Stimulated activated CD8-positive, alpha-beta memory T cell treated with anti-CD3 and anti-CD28 coated beads, Interleukin-12 subunit alpha, Interleukin-12 subunit beta, amount 100 ng/mL, for 24 hours (primary cell): Measurements from ENCODE around the gene NOP56.

Experiments
- DNase-seq: peaks from one replicate; pipeline ENCODE4 v3.0.0-alpha.2; 2020; ENCODE audit errors: extremely low read depth

Gene NOP56, protein sequence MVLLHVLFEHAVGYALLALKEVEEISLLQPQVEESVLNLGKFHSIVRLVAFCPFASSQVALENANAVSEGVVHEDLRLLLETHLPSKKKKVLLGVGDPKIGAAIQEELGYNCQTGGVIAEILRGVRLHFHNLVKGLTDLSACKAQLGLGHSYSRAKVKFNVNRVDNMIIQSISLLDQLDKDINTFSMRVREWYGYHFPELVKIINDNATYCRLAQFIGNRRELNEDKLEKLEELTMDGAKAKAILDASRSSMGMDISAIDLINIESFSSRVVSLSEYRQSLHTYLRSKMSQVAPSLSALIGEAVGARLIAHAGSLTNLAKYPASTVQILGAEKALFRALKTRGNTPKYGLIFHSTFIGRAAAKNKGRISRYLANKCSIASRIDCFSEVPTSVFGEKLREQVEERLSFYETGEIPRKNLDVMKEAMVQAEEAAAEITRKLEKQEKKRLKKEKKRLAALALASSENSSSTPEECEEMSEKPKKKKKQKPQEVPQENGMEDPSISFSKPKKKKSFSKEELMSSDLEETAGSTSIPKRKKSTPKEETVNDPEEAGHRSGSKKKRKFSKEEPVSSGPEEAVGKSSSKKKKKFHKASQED

GRCh38 chr20:2651772-2652723 lies at the start of gene NOP56:
Gene NOP56 (plus strand): TSS chr20:2652632. CDS start chr20:2652661, 29 bp downstream.
- peak; percentile 80 for DNase-seq

DNA sequence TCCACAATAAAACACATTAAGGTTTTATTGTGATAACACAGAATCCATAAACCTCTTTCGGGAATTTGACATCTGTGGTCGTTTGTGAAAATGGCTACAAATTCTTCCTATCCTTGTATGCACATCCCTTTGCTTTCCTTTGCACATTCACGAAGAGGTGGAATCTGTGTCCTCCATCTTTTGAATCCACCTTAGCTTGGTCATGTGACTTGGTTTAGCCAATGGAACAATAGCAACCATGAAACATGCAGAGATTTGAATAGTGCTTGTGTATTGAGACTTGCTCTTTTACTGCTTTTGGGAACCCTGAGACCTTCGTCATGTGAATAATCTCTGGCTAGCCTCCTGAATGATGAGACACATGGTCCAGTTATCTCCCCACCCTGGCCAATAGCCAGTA lies 49.7 kb upstream of the NOP56 start:
- DNase-seq: no peak

- no peak for DNase-seq
Observed at GRCh38 chr20:2603816-2604505, 48.5 kb upstream of the NOP56 start.

GRCh38 chr20:2604506-2604835 lies 48.0 kb upstream of the NOP56 start:
- no peak for DNase-seq

DNA sequence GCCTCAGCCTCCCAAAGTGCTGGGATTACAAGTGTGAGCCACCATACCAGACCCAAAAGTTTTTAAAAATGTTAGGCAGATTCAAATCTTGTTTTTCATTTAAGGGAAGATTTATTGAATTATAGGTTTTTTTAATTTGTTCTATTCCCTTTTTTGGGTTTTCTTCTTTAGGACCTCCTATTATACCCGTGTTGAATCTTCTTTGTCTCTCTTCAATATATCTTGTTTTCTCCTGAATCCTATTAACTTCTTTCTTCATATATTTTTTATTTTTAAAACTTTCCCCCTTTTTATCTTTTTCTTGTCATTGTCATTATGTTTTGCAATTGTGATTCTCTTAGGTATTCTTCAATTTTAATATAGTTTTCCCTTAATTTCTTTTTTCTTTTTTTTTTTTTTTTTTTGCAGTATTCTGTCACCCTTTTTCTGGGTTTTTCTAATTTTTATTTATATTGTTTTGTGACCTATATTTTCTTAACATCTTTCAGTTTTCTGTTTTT lies 45.9 kb upstream of the NOP56 start:
- no peak for DNase-seq

DNA sequence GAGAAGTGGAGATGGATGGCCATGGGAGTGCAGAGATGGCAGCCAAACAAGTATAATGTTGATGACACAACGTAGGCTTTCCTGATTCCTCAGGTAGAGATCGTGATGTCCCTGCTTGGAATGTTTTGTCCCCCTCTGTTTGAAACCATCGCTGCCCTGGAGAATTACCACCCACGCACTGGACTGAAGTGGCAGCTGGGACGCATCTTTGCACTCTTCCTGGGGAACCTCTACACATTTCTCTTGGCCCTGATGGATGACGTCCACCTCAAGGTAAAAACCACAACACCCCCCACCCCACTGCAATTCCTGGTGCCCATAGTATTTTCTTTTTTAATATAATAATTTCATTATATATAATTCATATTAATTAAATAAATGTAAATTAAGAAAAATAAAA lies 42.1 kb upstream of the NOP56 start:
- no peak for DNase-seq

DNA sequence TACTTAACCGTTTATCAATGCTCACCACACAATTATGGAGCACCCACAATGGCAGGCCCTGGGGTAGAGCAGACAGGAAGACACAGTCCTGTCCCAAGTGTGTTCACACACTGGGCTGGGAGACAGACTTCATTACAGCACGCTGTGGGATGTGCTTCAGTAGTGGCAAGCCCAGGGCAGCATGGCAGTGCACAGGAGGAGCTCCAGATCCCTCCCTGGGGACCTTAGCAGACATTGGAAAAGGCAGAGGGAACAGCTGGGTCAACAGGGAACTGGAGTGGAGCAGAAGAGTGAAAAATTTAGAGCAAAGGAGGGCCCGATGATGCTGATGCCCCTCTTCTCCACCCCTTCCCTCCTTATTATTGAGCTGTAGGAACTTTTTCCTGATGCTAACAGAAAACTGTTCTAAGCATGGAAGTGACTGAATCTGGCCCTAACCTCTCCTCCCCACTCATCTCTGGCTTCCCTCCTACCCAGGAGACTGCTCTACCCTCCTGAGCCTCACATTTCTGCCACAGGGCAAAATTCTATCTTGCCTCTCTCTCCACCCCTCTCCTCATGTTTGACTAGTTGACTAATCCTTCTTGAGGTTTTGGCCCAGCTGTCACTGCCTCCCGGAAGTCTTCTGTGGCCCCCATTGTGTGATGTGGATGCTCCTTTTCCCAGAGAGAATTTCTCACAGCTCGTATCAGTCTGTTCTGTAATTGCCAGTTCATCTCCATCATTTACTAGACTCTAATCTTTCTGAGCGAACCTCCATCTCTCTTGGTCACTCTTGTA lies 41.3 kb upstream of the NOP56 start:
- no peak for DNase-seq

GRCh38 chr20:2612073-2612472 lies 40.4 kb upstream of the NOP56 start:
- no peak for DNase-seq

DNA sequence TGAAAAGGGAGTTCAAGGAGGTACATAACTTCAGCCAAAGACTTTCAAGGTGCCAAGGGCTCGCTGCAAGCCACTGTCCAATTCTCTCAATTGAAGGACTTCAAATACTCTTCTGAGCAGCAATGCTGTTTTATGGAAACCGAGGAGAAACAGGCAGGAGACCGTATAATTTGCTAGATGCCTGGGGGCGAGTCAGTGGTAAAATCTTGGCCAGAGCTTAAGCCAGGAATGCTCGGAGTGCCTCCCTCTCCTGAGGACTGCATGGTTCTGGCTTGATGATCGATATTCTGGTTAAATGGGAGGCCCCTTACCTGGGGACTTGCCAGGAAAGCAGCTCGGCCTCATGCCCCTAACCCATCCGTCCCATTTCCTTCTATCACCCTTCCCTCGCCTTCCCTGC lies 35.8 kb upstream of the NOP56 start:
- no peak for DNase-seq

DNA sequence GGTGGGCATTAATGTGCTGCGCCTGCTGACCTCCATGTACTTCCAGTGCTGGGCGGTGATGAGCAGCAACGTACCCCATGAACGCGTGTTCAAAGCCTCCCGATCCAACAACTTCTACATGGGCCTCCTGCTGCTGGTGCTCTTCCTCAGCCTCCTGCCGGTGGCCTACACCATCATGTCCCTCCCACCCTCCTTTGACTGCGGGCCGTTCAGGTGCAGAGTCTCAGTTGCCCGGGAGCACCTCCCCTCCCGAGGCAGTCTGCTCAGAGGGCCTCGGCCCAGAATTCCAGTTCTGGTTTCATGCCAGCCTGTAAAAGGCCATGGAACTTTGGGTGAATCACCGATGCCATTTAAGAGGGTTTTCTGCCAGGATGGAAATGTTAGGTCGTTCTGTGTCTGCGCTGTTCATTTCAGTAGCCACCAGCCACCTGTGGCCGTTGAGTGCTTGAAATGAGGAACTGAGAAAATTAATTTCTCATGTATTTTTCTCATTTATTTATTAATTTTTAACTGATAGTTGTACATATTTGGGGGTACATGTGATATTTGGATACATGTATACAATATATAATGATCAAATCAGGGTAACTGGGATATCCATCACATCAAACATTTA lies 35.2 kb upstream of the NOP56 start:
- DNase-seq: no peak

- DNase-seq: no peak
Observed at GRCh38 chr20:2618815-2619214, 33.6 kb upstream of the NOP56 start.

DNA sequence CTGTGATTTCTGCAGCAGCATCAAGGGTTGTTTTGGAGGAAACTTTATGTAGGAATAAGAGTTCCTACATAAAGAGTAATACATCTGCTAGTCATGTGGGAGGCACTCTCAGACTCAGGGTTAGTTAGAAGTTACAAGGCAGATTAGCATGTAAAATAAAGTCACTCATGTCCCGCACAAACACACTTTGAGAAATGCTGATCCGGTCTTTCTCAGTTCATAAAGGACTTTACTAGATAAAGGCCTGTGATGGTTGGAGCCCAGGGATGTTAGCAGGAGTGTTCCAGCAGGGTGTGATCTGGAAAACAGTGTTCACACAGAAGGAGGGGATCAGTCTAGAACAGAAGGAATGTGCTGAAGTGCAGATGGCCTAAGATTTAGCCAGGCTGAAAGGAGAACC lies 33.1 kb upstream of the NOP56 start:
- DNase-seq: no peak

- no peak for DNase-seq
Observed at GRCh38 chr20:2619961-2620595, 32.4 kb upstream of the NOP56 start.

GRCh38 chr20:2624190-2624589 lies 28.2 kb upstream of the NOP56 start:
- DNase-seq: no peak

GRCh38 chr20:2625062-2625461 lies 27.4 kb upstream of the NOP56 start:
- DNase-seq: no peak

- DNase-seq: no peak
Observed at GRCh38 chr20:2626853-2627541, 25.4 kb upstream of the NOP56 start.

DNA sequence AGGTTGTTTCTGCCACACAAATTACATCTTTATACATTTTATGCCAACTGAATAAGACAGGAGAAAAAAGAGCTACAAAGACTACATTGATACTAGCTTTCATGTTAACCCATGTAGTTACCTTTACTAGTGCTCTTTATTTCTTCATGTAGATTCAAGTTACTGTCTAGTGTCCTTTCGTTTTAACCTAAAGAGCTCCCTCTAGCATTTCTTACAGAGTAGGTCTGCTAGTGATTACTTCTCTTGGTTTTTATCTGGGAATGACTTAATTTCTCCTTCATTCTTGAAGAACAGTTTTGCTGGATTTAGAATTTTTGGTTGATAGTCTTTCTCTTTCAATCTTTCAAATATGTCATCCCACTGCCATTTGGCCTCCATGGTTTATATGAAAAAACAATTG lies 21.2 kb upstream of the NOP56 start:
- DNase-seq: no peak

GRCh38 chr20:2633381-2633780 lies 19.1 kb upstream of the NOP56 start:
- no peak for DNase-seq

DNA sequence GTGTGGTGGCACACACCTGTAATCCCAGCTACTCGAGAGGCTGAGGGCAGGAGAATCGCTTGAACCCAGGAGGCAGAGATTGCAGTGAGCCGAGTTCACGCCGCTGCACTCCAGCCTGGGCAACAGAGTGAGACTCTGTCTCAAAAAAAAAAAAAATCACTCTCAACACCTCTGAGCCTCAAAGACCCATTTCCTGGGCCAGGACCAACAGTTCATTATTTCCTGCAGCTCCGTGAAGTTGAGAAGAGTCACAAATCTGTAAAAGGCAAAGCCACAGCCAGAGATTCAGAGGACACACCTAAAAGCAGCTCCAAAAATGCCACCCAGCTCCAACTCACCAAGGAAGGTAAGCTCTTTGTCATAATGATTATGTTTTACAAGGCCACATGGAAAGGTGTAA lies 15.2 kb upstream of the NOP56 start:
- DNase-seq: no peak
